Suprapubic skin (tissue), 4 donors: ENCODE results near the gene STX5. TPM values are rescaled to one million over a fixed set of nuclear protein-coding genes. Genes with fewer than 3 reads are reported as not detected.

ENCODE experiments used
- DNase-seq, 2 donors: peaks; one replicate each; pipeline ENCODE4 v3.0.0-alpha.2; 2019; ENCODE audit warnings: low spot score in 2 of 2
- H3K27ac ChIP-seq: fragments of 200-600 bp; sonication (generic); one replicate; pipeline ENCODE4 v1.5.1; 2019
- H3K27me3 ChIP-seq: fragments of 200-600 bp; sonication (generic); one replicate; pipeline ENCODE4 v1.5.1; 2019
- H3K36me3 ChIP-seq: fragments of 200-600 bp; sonication (generic); one replicate; pipeline ENCODE4 v1.5.1; 2019
- H3K4me1 ChIP-seq: fragments of 200-600 bp; sonication (generic); one replicate; pipeline ENCODE4 v1.5.1; 2019
- H3K4me3 ChIP-seq: fragments of 200-600 bp; sonication (generic); one replicate; pipeline ENCODE4 v1.5.1; 2019; ENCODE audit warnings: mild to moderate bottlenecking
- H3K9me3 ChIP-seq: fragments of 200-600 bp; sonication (generic); one replicate; pipeline ENCODE4 v1.5.1; 2019
- CTCF ChIP-seq, 2 donors: fragments of 200-600 bp in 1 of 2; fragments of 450-650 bp in 1 of 2; sonication (generic) in 1 of 2; IDR thresholded peaks; one replicate each; pipeline ENCODE4 v1.5.1; 2016 to 2019; ENCODE audit warnings: antibody characterized with exemption in 2 of 2, mild to moderate bottlenecking in 1 of 2, moderate library complexity in 1 of 2
- EP300 ChIP-seq: sonication (generic); formaldehyde crosslinking; IDR thresholded peaks from one replicate; pipeline ENCODE4 v1.6.1; 2017; ENCODE audit warnings: antibody characterized with exemption
- POLR2A ChIP-seq, 2 donors: fragments of 450-650 bp; IDR thresholded peaks; one replicate each; pipeline ENCODE4 v1.6.1; 2017; ENCODE audit warnings: antibody characterized with exemption in 2 of 2, mild to moderate bottlenecking in 2 of 2, moderate library complexity in 2 of 2
- POLR2AphosphoS5 ChIP-seq, 3 donors: sonication (generic); formaldehyde crosslinking; IDR thresholded peaks; one replicate each; pipeline ENCODE4 v1.6.1; 2017; ENCODE audit warnings: antibody characterized with exemption in 3 of 3
- WGBS: methylation state at CpG from one replicate; pipeline ENCODE4 v1.1.5; 2018; 5-methylcytosine and 5-hydroxymethylcytosine counted together
- total RNA-seq, 4 donors: library from RNA; depleted of rRNA; stranded (reverse); fragments of >200 nt; gene quantifications; one replicate each; pipeline ENCODE4 v1.1.0, GENCODE V29; 2016

Gene STX5
- total RNA-seq, 4 donors from 2014 or later: 26.8 to 47.8 (median 43.2) TPM

- no peak overlapping the region for H3K4me3 ChIP-seq
- 87% methylated on average over 3 of the region's 3 CpGs for WGBS
- TF ChIP-seq CTCF (IDR thresholded peaks at IDR 0.05): no peak
- no peak for TF ChIP-seq EP300
- TF ChIP-seq POLR2AphosphoS5 (IDR thresholded peaks at IDR 0.05): no peak
- TF ChIP-seq POLR2A (IDR thresholded peaks at IDR 0.05): no peak
- H3K27me3 ChIP-seq: no peaks in the 10 kb centered on the region
- no peak overlapping the region for H3K27ac ChIP-seq
- H3K9me3 ChIP-seq: no peaks in the 10 kb centered on the region
- H3K36me3 ChIP-seq: peaks cover 92% of the 10 kb centered on the region
- no peak for DNase-seq
- no peaks in the 10 kb centered on the region for H3K4me1 ChIP-seq
Measured at GRCh38 chr11:62823677-62824076, 8.2 kb downstream of the STX5 start.

- DNase-seq: no peak
- Histone ChIP-seq H3K4me3 (no peak overlapping the region), H3K4me1 (no peaks in the 10 kb centered on the region), H3K36me3 (peaks cover 48% of the 10 kb centered on the region), H3K27ac (no peak overlapping the region), H3K9me3 (no peaks in the 10 kb centered on the region), H3K27me3 (no peaks in the 10 kb centered on the region)
- WGBS: 93% methylated on average over 4 of the region's 4 CpGs
- TF ChIP-seq EP300: no peak
- TF ChIP-seq POLR2AphosphoS5 (IDR thresholded peaks at IDR 0.05): no peak
- no peak for TF ChIP-seq CTCF (IDR thresholded peaks at IDR 0.05)
- no peak for TF ChIP-seq POLR2A (IDR thresholded peaks at IDR 0.05)
Measured at GRCh38 chr11:62817129-62817528, 14.7 kb downstream of the STX5 start.

GRCh38 chr11:62816557-62816956, 15.3 kb downstream of the STX5 start:
- Histone ChIP-seq H3K36me3 (peaks cover 42% of the 10 kb centered on the region), H3K4me1 (no peaks in the 10 kb centered on the region), H3K9me3 (no peaks in the 10 kb centered on the region), H3K27me3 (no peaks in the 10 kb centered on the region), H3K4me3 (no peak overlapping the region), H3K27ac (no peak overlapping the region)
- DNase-seq: no peak
- TF ChIP-seq POLR2A (IDR thresholded peaks at IDR 0.05) (no peak), CTCF (IDR thresholded peaks at IDR 0.05) (no peak), POLR2AphosphoS5 (IDR thresholded peaks at IDR 0.05) (no peak), EP300 (no peak)
- 85% methylated on average over 8 of the region's 8 CpGs for WGBS

GRCh38 chr11:62811659-62812058, 20.2 kb downstream of the STX5 start:
- Histone ChIP-seq H3K4me3 (no peak overlapping the region), H3K27ac (no peak overlapping the region), H3K27me3 (no peaks in the 10 kb centered on the region), H3K36me3 (peaks cover 9% of the 10 kb centered on the region), H3K9me3 (no peaks in the 10 kb centered on the region), H3K4me1 (peaks cover 6% of the 10 kb centered on the region)
- DNase-seq: no peak
- WGBS: 83% methylated on average over 2 of the region's 2 CpGs
- TF ChIP-seq EP300 (no peak), POLR2A (IDR thresholded peaks at IDR 0.05) (no peak), POLR2AphosphoS5 (IDR thresholded peaks at IDR 0.05) (no peak), CTCF (IDR thresholded peaks at IDR 0.05) (no peak)

- Histone ChIP-seq H3K27me3 (no peaks in the 10 kb centered on the region), H3K4me1 (peaks cover 15% of the 10 kb centered on the region), H3K36me3 (peaks cover 6% of the 10 kb centered on the region), H3K27ac (no peak overlapping the region), H3K9me3 (no peaks in the 10 kb centered on the region), H3K4me3 (no peak overlapping the region)
- TF ChIP-seq POLR2AphosphoS5 (IDR thresholded peaks at IDR 0.05) (no peak), CTCF (IDR thresholded peaks at IDR 0.05) (no peak), POLR2A (IDR thresholded peaks at IDR 0.05) (no peak)
- no peak for DNase-seq
- WGBS: 28% methylated on average over 1 of the region's 1 CpG
Measured at GRCh38 chr11:62810748-62811147, 21.1 kb downstream of the STX5 start.
